Keratinocyte (primary cell): ENCODE results near the gene LATS2.

ENCODE experiments used
- CTCF ChIP-seq, 3 experiments: IDR thresholded peaks in 1 of 3; conservative IDR thresholded peaks in 1 of 3; optimal IDR thresholded peaks in 1 of 3; 2 replicates in 2 of 3; 3 replicates in 1 of 3; pipeline versions ENCODE3 to v1.5.1; 2011; ENCODE audit warnings: low read length in 3 of 3, mild to moderate bottlenecking in 3 of 3, moderate library complexity in 2 of 3, control low read depth in 1 of 3, inconsistent platforms in 1 of 3; ENCODE audit not compliant: insufficient read depth in 2 of 3; ENCODE audit errors: extremely low read depth in 1 of 3
- EZH2 ChIP-seq: IDR thresholded peaks from one replicate; pipeline ENCODE4 v1.6.1; 2012; ENCODE audit warnings: inconsistent platforms, mild to moderate bottlenecking, low read length, moderate library complexity

GRCh38 chr13:20974981-20975585 lies 86.3 kb downstream of the LATS2 start:
- TF ChIP-seq CTCF (optimal IDR thresholded peaks at IDR 0.05 in 1 of 3, IDR thresholded peaks at IDR 0.05 in 1 of 3, conservative IDR thresholded peaks at IDR 0.05 in 1 of 3; ENCODE audit: extremely low read depth in 1 of 3, insufficient read depth in 2 of 3, low read length in 3 of 3) (no peak), EZH2 (no peak)
